Fibroblast of skin of right biceps (primary cell): ENCODE measurements around the gene SCUBE3.

ENCODE experiments used
- DNase-seq: peaks from one replicate; pipeline ENCODE4 v3.0.0-alpha.2; 2013

Gene SCUBE3

DNA sequence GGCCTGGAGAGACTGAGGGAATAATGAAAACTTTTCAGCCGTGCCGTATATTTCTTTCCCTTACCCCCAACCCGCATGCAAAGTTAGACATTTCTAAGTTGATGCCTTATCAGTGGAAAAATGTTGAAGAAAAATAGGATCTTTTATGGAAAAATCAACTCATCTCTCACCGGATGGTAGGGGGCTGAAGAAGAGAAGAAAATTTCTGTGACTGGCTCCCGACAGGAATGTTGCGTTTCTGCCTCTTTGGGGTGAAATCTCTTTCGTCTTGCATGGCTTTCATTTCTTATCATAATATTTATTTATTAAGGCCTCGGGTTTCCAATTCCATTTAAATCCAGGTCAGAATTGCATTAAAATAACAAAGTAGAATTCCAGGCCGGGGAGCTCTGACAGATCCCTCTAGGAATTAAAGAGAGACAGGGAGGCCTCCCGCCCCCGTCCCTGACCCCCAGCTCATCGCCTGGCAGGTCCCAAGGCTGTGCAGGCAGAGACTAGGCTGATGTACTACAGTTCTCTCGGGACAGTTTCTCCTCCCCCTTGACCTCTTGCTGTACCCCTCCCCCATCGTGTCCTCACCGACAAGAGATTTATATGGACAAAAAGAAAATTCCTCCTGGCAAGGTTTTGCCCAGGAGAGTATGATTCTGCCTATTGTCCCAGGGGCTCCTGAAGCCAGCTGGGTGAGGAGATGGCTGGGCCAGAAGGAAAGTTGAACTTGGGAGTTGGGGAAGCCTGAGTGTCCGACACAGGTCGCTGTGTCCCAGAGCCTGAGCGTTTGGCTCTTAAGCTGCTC, 1.3 kb downstream of the SCUBE3 start:
- no peak for DNase-seq

DNA sequence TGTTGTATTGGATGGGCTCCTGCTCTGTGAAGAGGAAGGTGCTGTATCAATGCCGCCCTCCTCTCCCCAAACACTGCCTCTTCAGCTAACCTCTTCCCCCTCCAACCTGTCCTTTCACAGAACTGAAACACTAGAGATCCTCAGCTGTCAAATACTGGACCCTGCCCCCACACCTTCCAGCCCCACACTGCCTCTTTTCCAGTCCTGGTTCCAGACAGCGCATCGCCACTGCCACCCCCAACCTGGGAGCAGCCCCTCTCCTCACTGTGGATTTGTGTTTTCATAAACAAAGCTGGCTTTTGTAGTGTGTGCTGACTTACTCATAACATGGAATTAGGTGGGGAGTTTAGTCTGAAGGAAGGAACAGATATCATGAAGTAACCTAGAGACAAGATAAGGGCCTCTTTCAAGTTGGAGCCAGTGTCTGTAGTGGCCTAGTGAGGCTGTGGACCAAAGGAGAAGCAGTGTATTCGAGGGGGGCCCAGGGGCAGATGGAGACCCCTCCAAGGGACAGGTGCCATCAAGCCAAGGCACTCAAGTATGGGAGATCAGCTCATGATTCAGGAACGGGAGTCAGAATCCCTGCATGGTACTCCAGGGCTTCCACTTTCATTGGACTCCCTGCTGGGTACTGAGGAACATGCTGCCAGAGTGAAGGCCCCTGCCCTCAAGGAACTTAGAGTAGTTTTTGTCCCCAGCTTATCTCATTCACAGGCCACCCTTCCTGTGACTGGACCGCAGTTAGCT, 2.1 kb downstream of the SCUBE3 start:
- no peak for DNase-seq

DNA sequence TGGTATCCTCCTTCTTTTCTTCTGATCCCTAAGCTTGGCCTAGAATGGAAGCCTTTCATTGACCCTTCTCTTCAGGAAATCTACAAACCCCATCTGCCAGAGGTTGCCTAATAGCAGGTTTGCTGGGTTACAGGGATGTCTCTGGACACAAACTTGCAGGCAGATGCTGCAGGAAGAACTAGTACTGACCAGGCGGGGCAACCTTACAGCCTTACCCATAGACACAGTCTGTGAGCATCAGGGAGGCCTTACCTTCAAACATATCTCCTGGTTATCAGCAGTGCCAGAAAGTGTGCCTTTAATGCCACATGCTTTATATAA, 2.6 kb downstream of the SCUBE3 start:
- no peak for DNase-seq

DNA sequence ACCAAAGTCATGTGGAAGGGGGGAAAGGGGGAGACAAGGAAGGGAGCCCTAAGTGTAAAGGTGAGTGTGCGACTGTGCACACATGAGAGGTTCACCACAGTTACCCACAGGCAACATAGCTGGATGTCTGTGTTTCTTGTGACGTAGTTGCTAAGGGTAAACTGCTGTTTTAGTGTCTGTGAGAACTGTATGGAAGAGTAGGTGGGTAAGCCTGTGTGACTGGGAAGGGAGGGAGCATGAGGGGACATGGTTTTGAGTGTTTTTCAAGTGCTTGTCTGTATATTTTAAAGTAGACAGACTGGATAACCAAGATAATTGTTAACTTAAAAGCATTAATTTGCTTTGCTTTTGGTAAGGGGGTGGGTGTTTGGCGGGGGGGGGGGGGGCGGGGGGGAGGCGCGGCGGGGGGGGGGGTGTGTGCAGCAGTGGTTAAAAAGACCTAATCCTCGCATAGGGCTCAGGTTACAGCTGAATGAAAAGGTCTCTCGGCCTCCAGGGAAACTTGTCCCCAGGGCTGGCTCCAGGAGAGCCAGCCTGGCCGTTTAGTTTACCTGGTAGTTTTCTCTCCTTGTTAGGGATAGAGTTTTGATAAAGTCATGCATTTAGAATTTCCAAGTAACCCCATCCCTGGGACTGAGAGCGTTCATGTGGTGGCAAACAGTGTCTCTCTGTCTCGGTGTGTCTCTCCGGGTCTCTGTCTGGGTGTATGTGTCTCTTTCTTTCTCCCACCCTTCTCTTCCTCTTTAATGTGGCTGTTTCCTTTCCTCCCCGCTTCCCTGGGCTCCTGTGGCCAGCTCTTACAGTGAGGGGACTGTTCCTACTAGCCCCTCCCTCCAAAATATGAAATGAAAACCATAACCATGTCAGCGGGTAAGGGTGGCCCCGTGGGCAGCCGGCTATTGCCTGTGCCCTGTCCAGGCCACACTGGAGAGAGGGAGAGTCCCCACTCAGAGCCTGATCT, 3.4 kb downstream of the SCUBE3 start:
- DNase-seq, result no peak

DNA sequence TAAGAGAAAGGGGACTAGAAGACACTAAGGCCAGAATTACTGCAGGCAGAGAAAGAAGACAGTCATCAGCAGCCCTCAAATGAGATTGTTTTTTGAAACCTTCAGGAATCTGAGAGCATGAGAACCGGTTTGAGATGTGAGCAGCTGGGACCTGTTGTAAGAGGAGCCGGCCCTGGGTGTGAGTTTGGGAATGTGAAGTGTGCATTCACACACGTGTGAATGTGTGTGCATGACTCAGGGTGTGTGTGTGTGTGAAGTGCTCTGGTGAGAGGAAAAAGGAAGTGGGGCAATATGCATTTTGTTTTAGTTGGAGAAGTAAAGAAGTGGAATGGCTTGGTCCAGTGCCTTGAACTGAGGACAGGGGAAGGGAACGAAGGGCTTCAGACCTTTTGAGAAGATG, 4.3 kb downstream of the SCUBE3 start:
- peak; percentile 63 for DNase-seq

DNA sequence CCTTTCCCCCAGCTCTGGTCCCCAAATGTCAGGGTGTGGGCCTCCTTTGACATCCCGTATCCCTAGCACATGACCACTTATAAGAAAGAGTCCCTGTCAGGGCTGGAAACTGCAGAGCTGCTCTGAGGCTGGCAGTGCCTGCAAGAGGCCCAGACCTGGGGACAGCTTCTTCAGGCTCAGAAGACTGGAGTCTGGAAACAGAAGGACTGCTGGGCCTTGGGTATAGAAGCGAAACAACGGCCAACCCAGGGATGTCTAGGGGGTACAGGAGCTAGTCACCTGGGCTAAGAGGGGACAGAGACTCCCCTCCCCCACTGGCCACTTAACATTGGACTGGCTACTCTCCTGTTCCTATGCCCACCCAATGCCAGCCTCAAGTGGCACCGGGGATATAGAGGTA, 4.7 kb downstream of the SCUBE3 start:
- no peak for DNase-seq

DNA sequence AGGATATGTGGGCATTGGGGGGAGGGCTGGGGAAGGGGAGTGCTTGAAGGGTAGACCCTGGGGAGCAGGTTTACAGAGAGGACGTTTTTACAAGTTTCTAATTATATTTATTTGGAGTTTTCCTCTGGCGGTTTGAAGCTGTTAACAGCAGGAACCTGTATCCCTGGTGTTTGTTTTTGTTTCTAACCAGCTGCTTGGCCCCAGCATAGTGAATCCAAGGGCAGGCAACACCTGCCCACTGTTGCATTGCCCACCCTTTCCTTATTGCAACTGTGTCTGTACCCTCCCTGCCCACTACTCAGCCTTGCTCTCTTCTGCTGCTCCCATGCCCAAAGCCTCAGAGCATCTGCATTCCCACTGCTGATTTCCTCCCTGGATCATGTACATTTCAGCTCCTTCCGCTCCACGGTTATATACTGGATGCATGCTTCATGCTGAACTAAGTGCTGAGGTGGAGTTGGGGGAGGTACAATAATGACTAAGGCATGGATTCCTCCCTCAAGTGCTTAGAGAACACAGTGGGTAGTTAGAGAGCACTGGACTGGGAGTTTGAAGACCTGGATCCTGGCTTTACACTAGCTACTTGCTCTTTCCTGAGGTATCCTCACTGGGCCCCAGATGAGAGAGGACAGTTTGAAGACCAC, 6.0 kb downstream of the SCUBE3 start:
- DNase-seq, result peak; percentile 49

DNA sequence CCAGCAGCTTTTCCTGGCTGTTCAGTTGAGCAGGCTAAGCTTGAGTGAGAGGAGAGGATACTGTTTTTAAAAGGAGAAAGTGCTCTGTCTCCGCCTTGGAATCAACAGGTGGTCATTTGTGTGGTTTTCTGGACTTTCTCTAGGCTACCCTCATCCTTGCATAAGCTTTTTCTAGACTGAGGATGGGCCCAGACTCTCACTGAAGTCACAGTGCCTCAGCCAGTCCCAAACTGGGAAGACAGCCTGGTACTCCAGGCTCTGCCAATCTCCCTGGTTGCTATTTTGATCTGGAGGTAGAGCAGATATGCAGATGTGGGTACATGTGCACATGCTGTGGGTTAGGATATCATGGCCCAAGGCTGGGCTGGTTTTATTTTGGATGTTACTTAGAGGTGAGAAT, 7.0 kb downstream of the SCUBE3 start:
- DNase-seq, result no peak

DNA sequence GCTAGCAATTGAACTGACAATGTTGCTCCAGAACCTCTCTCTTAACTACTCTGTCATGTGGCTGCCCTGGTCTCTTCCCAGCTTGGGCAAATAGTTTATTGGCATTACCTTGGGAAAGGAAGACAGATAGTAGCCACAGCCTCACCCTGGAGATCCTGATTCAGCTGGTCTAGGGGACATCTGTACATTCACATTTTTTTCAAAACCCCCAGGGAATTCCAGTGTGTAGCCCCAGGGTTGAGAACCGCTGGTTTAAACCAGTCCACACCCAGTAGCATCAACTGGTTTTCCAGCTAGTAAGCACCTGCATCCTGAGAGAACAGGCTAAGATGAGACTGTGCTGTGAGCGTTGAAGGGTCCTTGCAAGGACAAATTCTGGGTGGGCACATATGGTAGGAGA, 9.6 kb downstream of the SCUBE3 start:
- DNase-seq, result no peak

DNA sequence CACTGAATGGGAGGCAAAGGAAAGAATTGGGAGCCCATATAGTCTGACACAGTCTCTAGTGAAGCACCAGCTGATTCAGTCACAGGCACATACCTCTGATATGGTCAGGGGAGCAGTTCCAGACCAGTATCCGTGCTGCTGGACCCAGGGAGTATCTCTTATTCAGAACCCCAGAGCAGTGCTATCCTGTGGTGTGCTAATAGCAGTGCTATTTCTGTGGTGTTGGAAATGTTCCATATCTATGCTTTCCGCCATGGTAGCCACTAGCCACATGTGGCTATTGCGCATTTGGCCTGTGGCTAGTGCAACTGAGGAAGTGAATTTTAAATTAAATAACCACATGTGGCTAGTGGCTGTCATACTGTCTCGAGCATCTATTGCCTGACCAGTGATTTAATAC, 11.0 kb downstream of the SCUBE3 start:
- no peak for DNase-seq

DNA sequence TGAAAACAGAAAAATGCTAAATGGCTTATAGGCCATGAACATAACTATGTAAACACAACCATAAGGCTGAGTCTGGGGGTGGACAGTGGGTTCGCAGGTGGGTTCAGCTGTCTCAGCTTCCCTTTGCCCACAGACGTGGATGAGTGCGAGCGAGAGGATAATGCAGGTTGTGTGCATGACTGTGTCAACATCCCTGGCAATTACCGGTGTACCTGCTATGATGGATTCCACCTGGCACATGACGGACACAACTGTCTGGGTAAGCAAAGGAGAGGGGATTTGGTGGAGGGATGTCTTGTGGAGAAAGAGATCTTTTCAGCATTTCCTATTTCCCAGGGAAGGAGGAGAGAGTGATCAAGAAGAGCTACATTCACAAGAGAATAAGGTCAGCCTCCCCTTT, 14.7 kb downstream of the SCUBE3 start:
- DNase-seq, result no peak

DNA sequence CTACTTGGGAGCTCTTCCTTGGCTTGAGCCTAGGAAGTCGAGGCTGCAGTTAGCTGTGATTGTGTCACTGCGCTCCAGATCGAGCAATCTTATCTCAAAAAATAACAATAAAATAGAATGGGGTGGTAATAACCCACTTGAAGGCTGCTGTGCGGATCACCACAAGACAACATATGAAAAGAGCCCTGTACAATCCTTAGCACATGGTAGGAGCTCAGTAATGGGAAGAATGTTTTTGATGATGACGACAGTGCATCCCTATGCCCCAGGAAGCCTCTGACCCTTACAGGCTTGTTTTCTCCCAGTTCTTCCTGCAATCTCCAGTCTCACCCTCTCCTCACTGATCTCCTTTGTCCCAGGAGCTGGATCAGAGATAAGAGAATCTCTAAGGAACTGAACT, 15.5 kb downstream of the SCUBE3 start:
- DNase-seq, result no peak

DNA sequence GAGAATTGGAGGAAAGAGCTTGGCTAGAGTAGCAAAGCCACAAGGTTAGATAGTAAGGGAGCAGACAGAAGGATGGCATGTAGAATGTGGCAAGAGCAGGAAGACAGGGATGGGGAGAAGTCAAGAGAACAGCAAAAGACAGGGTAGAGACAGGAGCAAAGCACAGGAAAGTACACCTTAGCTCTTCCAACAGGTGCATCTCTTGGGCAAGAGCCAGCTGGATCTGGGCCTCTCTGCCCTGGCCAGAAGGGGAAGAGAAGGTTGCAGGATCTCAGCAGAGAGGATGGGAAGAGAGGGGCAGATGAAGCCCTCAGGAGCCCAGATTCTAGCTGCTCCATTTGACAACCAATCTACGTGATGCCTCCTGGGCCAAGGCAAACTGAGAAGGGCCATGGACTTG, 16.7 kb downstream of the SCUBE3 start:
- no peak for DNase-seq

DNA sequence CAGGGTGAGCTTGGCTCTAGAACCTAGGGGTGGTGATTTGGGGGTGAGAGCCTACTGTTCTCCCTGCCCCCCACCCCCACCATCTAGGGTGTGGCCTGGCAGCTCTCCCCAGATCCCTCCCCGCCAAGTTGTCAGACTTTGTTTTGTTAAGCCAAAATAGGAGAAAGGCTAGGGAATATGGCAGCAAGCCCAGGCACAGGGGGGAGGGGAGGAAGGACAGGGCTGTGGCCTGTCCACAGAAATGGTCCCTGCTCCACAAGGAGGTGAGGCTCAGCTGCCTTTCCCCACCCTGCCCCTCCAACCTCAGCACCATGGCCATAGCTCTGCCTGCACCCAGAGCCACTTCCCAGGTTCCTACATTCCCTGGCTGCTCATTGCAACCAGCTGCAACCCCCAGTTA, 17.2 kb downstream of the SCUBE3 start:
- peak; percentile 28 for DNase-seq

DNA sequence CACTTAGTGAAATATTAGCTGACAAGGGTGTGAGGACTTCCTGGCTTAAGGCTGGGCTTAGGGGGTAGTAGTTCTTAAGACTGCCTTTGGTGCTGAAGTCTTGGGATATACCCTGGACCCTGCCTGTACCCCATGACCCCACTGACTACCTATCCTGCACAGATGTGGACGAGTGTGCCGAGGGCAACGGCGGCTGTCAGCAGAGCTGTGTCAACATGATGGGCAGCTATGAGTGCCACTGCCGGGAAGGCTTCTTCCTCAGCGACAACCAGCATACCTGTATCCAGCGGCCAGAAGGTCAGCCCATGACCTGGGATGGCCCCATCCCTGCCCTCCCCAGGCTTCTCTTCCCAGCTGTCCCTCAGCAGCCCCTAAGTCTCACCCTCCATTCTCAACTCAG, 17.8 kb downstream of the SCUBE3 start:
- no peak for DNase-seq

DNA sequence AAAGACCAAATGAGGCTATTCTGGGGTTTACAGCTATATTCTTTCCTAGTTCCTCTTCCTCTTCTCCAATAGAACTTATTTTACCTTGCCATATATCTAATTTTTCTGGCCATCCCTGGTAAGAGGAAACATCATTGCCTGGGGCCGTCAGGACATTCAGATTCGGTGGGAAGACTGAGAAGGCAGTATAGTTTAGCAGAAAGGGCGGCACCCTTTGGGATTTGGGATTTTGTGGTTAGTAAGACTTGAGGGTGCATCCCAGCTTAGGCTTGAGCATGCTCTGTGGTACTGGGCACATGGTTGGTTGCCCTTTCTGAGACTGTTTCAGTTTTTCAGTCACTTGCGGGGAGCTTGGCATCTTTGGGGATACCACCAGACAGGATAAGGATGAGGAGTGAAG, 21.1 kb downstream of the SCUBE3 start:
- no peak for DNase-seq

DNA sequence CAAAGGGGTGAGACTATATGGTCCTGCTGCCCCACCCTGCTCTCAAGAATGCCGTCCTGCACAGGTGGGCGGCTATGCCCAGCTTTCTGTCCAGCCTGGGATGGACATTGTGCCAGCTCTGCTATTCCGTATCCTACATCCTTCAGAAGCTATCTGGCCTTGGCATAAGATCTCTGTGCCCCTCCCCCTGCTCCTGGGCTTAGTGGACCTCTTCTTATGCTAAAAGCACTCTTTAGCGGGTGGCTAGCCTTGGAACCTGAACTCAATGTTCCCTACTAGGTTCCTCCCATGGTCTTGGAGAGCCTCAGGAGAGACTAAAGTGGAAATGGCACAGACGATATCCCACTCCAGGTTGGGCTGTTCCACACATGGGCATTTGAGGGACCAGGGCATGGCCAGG, 22.5 kb downstream of the SCUBE3 start:
- no peak for DNase-seq

DNA sequence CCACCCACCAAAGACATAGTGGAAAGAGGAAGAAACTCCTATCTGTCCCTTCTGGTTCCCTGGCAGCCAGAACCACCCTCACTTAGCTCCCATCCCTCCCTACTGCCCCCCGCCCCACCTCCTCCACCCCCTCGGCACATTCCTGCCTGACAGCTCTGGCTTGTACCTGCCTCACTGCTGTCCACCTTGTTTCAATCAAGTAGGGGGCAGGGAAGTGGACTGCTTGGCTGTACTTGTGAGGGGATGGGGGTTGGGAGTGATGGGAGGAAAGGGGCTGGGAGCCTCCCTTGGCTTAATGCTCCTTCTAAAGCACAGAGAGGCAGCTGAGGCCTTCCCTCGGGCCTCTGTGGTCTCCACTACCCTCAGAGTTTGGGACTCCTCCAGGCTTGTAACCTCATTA, 23.7 kb downstream of the SCUBE3 start:
- no peak for DNase-seq

DNA sequence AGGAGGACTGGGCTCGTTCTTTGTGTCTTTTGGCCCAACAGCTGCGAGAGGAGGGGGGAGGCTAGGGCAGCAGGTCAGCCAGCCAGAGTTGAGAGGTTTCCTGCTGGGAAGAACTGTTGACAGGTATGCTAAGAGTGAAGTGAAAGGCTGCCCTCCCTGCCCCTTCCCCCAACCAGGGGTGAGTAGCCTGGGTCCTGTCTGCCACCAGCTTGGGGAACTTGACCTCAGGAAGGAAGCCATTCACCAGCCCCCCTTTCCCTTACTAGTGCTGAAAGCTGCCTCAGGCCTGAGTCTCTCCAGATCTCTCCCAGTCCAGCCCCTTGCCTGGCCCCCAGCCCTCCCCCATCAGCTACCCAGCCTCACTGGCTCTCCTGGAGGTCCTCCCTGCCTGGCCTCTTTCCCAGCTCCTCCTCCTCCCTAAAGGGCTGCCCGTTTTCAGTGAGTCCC, 25.1 kb downstream of the SCUBE3 start:
- DNase-seq, result peak; percentile 35

DNA sequence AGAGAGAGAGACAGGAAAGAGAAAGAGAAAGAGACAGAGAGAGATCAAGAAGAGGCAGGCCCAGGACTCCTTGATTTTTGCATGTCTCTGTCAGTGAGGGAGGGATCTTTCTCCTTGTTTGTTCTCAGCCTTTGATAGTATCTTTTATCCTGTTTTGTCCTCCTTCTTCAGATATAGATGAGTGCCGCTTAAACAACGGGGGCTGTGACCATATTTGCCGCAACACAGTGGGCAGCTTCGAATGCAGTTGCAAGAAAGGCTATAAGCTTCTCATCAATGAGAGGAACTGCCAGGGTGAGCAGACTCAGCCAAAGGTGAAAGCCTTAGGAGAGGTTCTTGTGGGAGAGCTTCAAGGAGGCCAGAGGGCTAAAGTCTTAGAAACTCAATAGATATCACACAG, 25.8 kb downstream of the SCUBE3 start:
- no peak for DNase-seq

DNA sequence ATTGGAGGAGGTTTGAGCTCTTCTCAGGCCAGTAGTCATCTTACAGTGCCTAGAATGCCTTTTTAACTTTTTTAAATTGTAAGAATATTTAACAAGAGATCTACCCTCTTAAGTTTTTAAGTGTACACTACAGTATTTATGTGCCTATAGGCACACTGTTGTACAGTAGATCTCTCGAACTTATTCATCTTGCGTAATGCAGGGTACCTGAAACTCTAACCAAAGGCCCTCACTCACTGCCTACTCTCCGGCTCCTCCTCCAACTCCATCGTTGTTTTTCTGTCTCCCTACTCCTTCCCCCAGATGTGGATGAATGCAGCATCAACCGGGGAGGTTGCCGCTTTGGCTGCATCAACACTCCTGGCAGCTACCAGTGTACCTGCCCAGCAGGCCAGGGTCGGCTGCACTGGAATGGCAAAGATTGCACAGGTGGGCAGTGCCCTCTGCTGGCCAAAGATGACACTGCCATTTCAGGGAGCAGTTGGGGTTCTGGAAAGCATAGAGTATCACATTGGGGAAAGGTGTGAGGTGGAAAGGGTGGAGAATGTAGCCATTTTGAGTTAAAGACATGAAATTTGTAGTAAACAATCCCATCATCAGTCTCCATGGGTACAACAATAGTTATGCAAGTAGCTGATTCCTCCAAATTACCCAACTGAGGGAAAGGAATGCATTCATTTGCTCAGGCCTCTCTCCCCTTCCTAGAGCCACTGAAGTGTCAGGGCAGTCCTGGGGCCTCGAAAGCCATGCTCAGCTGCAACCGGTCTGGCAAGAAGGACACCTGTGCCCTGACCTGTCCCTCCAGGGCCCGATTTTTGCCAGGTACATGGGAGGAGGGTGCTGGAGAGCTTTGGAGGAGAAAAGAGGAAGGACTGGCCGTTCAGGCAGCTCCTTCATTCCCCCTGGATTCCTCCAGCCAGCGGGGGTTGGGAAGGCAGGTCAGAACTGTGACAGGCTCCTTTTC, 27.4 kb downstream of the SCUBE3 start:
- DNase-seq, result peak; percentile 52

DNA sequence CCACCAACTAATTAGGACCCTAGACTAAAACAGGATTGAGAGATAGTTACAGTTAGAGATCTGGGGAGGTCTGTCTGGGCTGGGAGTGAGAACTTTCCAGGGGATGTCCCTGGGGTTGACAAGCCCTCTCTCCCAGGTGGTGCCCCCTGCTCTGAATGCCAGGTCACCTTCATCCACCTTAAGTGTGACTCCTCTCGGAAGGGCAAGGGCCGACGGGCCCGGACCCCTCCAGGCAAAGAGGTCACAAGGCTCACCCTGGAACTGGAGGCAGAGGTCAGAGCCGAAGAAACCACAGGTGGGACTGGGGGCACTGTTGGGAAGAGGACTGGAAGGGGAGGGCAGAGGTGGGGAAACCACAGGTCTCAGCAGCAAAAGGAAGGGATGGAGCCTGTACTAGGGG, 28.7 kb downstream of the SCUBE3 start:
- DNase-seq, result no peak
